GM21367 (cell line): Measurements from ENCODE around the gene IGFBP7.

Experiments
- ATAC-seq: cut with Tn5 transposase; IDR thresholded peaks from one replicate; pipeline ENCODE4 v1.9.1; 2021; ENCODE audit not compliant: unreplicated experiment

The IGFBP7 gene

DNA sequence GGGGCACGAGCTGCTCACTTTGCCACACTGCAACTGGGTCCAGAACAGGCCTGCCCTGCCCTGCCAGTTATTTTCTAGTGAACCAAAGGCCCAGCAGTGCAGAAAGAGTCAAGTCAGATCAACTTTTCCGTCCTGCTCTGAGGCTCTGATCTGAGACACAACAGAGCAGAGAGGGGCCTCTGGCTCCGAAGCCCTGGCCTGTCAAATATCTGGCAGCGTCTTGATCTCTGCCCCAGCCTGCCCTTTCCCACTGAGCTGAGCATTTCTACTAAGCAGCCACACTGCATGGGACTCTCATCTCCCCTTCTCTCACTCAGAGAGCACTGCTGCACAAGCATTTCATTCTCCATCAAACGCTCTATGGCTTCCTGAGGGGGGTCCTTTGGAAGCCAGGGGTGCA lies 11.8 kb downstream of the IGFBP7 start:
- ATAC-seq = no peak

GRCh38 chr4:57097711-57098110 lies 12.5 kb downstream of the IGFBP7 start:
- no peak for ATAC-seq

DNA sequence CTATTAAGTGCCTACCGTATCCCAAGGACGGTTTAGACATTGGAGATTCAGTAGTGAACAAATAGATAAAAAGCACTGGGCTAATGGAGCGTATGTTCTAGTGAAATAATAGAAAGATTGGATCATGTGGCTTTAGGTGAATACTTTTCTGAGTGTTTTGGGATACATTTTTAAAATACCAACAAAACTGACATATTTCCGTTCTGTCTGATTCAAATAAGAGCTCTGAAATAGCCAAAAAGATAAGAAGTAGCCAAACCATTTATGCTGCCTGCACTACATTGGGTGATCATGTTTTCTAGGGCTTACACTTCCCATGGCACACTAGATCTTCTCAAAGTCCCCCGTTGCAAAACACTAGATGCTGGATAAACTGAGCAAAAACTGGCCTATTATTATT lies 14.2 kb downstream of the IGFBP7 start:
- ATAC-seq = no peak

DNA sequence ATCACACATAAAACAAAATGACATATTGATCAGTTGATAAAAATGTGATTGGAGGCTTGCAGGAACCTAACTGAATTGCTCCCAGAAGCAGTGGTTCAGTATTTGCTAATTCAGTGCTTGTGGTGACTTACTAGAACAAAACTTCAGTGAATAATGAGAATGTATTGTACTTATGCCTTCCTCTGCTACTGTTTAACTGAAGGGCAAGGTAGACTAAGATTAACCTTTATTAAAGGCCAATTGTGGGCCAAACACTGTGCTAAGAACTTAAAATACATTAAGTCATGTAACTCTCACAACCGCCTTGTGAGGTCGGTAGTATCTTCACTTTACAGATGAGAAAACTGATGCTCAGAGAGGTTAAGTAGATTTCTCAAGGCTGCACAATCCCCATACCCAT lies 14.9 kb downstream of the IGFBP7 start:
- no peak for ATAC-seq

DNA sequence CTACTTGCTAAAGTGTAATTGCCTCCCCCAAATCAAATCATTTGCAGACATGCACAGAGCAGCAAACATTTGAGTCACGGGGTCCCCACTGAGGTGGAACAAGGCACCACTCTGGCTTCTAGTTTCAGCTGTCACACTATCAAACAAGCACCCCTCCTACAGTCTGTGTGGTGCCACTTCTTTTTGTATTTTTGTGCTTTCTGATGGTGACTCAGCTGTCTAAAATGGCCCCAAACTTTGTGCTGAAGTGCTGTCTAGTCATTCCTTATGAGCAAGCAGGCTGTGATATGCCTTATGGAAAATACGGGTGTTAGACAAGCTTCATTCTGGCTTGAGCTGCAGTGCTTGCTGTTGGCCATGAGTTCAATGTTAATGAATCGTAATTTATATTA lies 15.4 kb downstream of the IGFBP7 start:
- ATAC-seq = no peak

- no peak for ATAC-seq
These were observed 16.0 kb downstream of the IGFBP7 start for GRCh38 chr4:57093845-57094831.

DNA sequence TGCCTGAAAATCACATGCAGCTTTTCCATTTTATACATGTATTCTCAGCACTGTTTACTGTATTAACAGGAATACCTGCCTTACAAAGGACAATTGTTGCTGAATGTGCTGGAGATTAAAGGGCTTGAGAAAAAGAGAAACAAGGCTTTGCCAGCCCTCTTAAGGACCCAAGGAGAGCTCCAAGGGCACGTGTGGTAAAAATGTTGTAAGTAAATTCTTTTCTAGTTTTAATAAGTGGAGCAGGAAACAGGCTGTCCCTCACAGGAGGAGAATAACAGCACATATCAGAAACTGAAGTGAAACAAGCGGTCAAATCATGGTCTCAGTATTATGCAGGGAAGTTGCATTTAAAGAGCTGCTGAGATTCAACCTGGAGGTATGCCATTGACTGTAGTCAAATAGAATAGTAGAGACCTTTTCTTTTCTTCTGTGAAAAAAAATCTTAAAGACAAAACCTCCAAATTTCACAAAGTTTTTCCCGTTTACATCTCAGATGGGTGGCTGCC lies 18.5 kb downstream of the IGFBP7 start:
- ATAC-seq = no peak

DNA sequence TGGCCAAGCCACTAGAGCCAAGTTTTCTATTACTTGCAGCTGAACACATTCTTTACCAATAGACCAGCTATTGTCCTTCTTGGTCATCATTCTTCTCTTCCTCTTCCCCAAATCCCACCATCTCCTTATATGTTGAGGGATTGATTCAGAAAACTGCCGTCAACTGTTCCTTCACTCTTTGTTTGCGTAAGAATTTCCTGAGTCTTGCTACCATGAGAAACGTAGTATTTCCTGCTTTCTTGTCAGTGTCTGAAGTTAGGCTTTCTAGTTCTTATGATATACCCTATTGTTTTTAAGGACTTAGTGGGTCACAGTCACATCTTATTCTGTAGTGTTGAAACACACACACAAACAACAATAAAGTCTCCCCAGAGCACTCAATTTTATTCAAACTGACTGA lies 20.1 kb downstream of the IGFBP7 start:
- no peak for ATAC-seq

GRCh38 chr4:57089549-57089948 lies 20.6 kb downstream of the IGFBP7 start:
- no peak for ATAC-seq

GRCh38 chr4:57086031-57086723 lies 24.0 kb downstream of the IGFBP7 start:
- no peak for ATAC-seq

GRCh38 chr4:57085278-57085677 lies 24.9 kb downstream of the IGFBP7 start:
- ATAC-seq = no peak

- ATAC-seq = no peak
These were observed 25.8 kb downstream of the IGFBP7 start for GRCh38 chr4:57084360-57084759.

DNA sequence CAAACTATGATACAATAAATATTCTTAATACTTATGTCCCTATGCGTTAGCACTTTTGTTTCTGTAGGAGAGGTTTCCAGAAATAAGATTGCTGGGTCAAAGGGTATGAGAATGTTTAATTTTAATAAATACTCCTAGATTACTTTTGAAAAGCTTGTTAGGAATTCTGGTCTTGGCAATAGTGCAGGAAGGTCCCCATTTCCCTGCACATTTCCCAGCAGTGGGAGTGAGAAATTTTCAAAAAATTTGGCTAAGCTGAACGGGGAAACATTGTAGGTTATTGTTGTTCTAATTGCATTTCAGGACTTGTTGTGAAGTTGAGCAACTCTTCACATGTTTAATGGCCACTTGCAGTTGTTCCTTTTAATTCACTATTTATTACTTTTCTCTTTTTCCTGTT lies 27.1 kb downstream of the IGFBP7 start:
- ATAC-seq = no peak

DNA sequence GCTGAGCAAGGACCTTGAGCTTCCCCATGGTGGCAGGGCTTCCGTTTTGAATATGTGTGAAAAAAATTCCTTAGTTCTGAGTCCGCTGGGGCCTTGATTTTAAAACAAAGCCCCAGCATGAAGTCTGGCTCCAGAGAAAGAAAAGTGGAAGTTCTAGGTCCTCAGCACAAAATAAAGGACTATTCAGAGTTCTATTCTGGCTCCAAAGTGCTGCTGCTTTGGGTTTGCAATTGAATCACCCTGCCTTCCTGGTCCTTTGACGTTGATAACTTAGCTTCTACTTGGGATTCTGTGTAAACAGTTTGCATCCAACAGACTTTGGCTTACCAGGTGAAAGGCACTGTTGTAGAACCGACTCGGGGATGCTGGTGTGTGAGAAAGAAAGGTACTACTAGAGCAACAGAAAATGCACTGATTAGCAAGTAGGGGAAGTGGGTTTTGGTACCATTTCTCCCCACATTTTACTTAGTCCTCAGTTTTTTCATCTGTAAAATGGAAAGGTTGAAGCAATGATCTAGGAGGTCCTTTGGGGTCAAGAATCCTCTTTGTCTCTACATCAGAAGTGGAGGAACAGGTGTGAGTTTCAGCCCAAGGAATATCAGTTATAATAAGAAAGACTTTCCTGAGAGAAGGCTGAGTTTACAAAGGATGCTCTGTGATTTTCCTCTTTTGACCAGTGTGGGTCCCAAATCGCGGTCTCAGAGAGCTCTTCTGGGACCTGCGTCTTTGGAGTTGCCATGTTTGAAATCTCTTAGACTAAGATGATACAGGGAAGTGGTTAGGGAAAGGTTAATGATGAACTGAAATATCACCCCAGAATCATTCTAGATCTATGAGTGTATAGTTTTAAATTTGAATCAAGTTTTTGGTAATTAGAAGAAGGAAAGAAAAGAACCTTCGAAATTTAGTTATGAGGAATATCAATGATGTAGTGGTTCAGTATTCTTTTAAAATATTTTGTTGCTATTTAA lies 28.2 kb downstream of the IGFBP7 start:
- ATAC-seq = no peak

GRCh38 chr4:57080781-57081650 lies 29.2 kb downstream of the IGFBP7 start:
- no peak for ATAC-seq

- ATAC-seq = no peak
These were observed 31.3 kb downstream of the IGFBP7 start for GRCh38 chr4:57078685-57079521.

DNA sequence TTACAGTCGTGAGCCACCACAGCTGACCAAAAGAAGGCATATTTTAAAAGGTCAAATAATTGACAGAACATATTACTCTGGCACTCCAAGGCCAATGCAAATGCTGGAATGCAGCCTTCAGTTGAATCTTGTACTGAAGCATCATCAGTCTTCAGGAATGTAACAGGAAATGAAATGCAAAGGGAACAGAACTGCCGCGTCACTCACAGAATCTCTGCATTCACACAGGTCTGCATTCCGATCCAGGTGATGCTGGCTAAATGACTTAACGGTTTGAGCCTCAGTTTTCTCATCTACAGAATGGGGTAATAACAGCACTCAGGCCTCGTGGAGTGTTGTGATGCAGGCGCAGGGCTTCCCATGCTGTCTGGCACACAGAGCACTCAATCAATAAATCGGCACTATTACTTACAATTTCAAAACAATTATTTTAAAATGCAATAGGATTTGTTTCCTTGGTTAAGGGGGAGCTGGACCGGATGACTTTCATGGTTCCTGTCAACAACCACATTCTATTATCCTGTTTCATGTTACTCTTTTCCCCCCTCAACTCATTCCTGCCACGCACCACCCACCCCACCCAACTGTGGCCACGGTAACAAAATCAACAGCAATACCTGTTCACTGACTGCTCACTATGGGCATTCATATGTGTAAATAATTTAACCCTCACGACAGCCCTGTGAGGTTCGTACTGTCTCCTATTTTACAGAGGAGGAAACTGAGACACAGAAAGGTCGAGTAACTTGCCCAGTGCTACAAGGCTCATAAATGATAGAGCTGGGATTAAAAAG lies 32.4 kb downstream of the IGFBP7 start:
- no peak for ATAC-seq

DNA sequence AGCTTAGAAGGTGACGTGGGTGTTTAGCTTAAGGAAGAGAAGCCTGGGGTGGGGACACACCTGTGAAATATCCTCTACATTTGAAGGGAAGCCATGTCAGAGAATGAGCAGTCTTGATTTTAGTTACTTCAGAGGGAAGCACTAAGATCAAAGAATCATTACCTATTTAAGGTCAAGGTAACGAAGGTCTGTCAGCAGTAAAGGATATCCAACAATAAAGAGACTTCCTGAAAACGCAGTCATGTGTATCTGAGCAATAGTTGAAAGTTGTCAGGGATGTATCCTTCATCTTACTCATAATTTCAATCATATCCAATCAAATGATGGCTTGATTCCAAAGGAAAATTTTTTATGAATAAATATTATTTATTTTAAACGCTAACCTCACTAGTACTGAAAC lies 33.5 kb downstream of the IGFBP7 start:
- no peak for ATAC-seq
